WTC11 (cell line): ENCODE data around the gene CTDNEP1. TPM values are rescaled to one million over a fixed set of nuclear protein-coding genes. Genes with fewer than 3 reads are reported as not detected.

Experiments used
- ATAC-seq: fragments of 200-7000 bp; cut with Tn5 transposase; 2 replicates; pipeline ENCODE4 v1.10.0; 2021; ENCODE audit warnings: mild to moderate bottlenecking, moderate library complexity
- CTCF ChIA-PET: fragments of 300-600 bp; sonication (Branson Sonifier 250); formaldehyde crosslinking; loops from one replicate; lab custom pipeline; 2021; ENCODE audit warnings: antibody characterized with exemption; lab: Charles Lee
- POLR2A ChIA-PET: fragments of 350-600 bp; sonication (Branson Sonifier 250); formaldehyde crosslinking; loops from one replicate; lab custom pipeline; 2021; ENCODE audit warnings: antibody characterized with exemption; lab: Charles Lee
- DNase-seq: peaks from one replicate; pipeline ENCODE4 v3.0.0; 2021; ENCODE audit warnings: low spot score
- H3K27ac Mint-ChIP-seq: 2 replicates; pipeline ENCODE4 v1.8.0; 2021; ENCODE audit warnings: mixed read lengths
- H3K27me3 Mint-ChIP-seq: 2 replicates; pipeline ENCODE4 v1.8.0; 2021; ENCODE audit warnings: low read depth, mild to moderate bottlenecking, moderate library complexity, mixed read lengths
- H3K36me3 Mint-ChIP-seq: 2 replicates; pipeline ENCODE4 v1.8.0; 2021; ENCODE audit warnings: mixed read lengths
- H3K4me1 Mint-ChIP-seq: 2 replicates; pipeline ENCODE4 v1.8.0; 2022; ENCODE audit warnings: mixed read lengths
- H3K4me3 Mint-ChIP-seq: 2 replicates; pipeline ENCODE4 v1.8.0; 2021; ENCODE audit warnings: mild to moderate bottlenecking, moderate library complexity, mixed read lengths
- H3K9me3 Mint-ChIP-seq: 2 replicates; pipeline ENCODE4 v1.8.0; 2021; ENCODE audit warnings: mixed read lengths
- CBFB ChIP-seq: sonication (generic); formaldehyde crosslinking; IDR thresholded peaks from 2 replicates; pipeline ENCODE4 v1.8.1; 2022; ENCODE audit warnings: mild to moderate bottlenecking, low read depth, missing genetic modification reagents
- CREM ChIP-seq: sonication (generic); formaldehyde crosslinking; IDR thresholded peaks from 2 replicates; pipeline ENCODE4 v1.8.1; 2022; ENCODE audit warnings: mild to moderate bottlenecking, missing genetic modification reagents, moderate library complexity
- ESRRA ChIP-seq: sonication (generic); formaldehyde crosslinking; IDR thresholded peaks from 2 replicates; pipeline ENCODE4 v1.8.1; 2022; ENCODE audit warnings: mild to moderate bottlenecking, missing genetic modification reagents, borderline replicate concordance
- GRHL2 ChIP-seq: fragments of 250-450 bp; sonication (Bioruptor Pico); IDR thresholded peaks from 2 replicates; pipeline ENCODE4 v1.8.0; 2022; ENCODE audit warnings: mild to moderate bottlenecking, moderate library complexity; ENCODE audit not compliant: insufficient replicate concordance, severe bottlenecking
- JUN ChIP-seq: sonication (generic); formaldehyde crosslinking; IDR thresholded peaks from 2 replicates; pipeline ENCODE4 v1.8.0; 2023; ENCODE audit warnings: mild to moderate bottlenecking, missing genetic modification reagents
- KAT7 ChIP-seq: sonication (generic); formaldehyde crosslinking; IDR thresholded peaks from 2 replicates; pipeline ENCODE4 v1.8.1; 2023; ENCODE audit warnings: missing genetic modification reagents, mild to moderate bottlenecking, borderline replicate concordance
- RELA ChIP-seq: sonication (generic); formaldehyde crosslinking; IDR thresholded peaks from 2 replicates; pipeline ENCODE4 v1.8.1; 2022; ENCODE audit warnings: missing genetic modification reagents, mild to moderate bottlenecking, borderline replicate concordance
- SMAD4 ChIP-seq: sonication (generic); formaldehyde crosslinking; IDR thresholded peaks from 2 replicates; pipeline ENCODE4 v1.8.0; 2022; ENCODE audit warnings: mild to moderate bottlenecking, missing genetic modification reagents
- TEAD4 ChIP-seq: sonication (generic); formaldehyde crosslinking; IDR thresholded peaks from 2 replicates; pipeline ENCODE4 v1.8.0; 2022; ENCODE audit warnings: mild to moderate bottlenecking, missing genetic modification reagents
- ZNF232 ChIP-seq: sonication (generic); formaldehyde crosslinking; IDR thresholded peaks from 2 replicates; pipeline ENCODE4 v1.8.0; 2022; ENCODE audit warnings: mild to moderate bottlenecking, missing genetic modification reagents
- ZNF263 ChIP-seq: sonication (generic); formaldehyde crosslinking; IDR thresholded peaks from 2 replicates; pipeline ENCODE4 v1.8.1; 2022; ENCODE audit warnings: low read depth, mild to moderate bottlenecking, moderate library complexity, missing genetic modification reagents
- ZNF317 ChIP-seq: sonication (generic); formaldehyde crosslinking; IDR thresholded peaks from 2 replicates; pipeline ENCODE4 v1.8.1; 2023; ENCODE audit warnings: low read depth, mild to moderate bottlenecking, moderate library complexity, missing genetic modification reagents, borderline replicate concordance
- total RNA-seq: library from RNA; stranded (reverse); gene quantifications from 3 replicates; pipeline ENCODE4 v1.2.3, GENCODE V29; 2021
- TF ChIP-seq, protein P1 (sequence below): sonication (generic); formaldehyde crosslinking; IDR thresholded peaks from 2 replicates; pipeline ENCODE4 v1.8.0; 2022; ENCODE audit warnings: mild to moderate bottlenecking, missing genetic modification reagents
- TF ChIP-seq, protein P2 (sequence below): fragments of 250-450 bp; sonication (Bioruptor Pico); IDR thresholded peaks from 2 replicates; pipeline ENCODE4 v1.8.0; 2021; ENCODE audit warnings: mild to moderate bottlenecking
- TF ChIP-seq, protein P3 (sequence below): sonication (generic); formaldehyde crosslinking; conservative IDR thresholded peaks from 2 replicates; pipeline ENCODE4 v1.8.1; 2023; ENCODE audit warnings: mild to moderate bottlenecking, low read depth, missing genetic modification reagents, moderate library complexity
- TF ChIP-seq, protein P4 (sequence below): sonication (generic); formaldehyde crosslinking; IDR thresholded peaks from 2 replicates; pipeline ENCODE4 v1.8.0; 2022; ENCODE audit warnings: missing genetic modification reagents
- TF ChIP-seq, protein P5 (sequence below): sonication (generic); formaldehyde crosslinking; IDR thresholded peaks from 2 replicates; pipeline ENCODE4 v1.8.1; 2022; ENCODE audit warnings: mild to moderate bottlenecking, moderate library complexity, missing genetic modification reagents
- TF ChIP-seq, protein P6 (sequence below): sonication (generic); formaldehyde crosslinking; IDR thresholded peaks from 2 replicates; pipeline ENCODE4 v1.8.0; 2022; ENCODE audit warnings: mild to moderate bottlenecking, missing genetic modification reagents

Gene CTDNEP1
- total RNA-seq, 1 experiment from 2014 or later, result 127 TPM

DNA sequence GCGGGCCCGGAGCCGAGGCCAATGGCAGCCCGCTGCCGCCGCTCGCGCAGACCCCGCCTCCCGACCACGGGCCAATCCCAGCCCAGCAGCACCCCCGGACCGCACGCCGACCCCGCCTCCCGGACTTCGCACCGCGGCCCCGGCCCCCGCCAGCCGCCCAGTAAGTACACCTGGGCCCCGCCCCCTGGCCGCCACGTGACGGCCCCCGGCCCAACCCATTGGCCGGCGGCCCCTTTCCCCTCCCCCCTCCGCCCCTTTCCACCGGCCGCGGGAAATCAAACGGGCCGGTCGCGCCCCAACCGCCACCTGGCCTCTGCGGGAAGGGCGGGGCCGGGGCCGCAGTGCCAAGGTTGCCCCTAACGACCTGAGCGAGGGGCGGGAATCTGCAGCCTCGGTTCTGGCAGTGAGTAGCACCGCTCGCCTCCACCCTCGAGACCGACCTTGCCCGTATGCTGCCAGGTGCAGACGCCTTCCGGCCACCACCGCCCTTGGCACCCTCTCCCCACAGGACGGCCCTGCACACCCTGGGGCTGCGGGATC, 43.1 kb upstream of the CTDNEP1 start, which contains the start of gene YBX2 (continued):
- TF ChIP-seq, protein P1, sequence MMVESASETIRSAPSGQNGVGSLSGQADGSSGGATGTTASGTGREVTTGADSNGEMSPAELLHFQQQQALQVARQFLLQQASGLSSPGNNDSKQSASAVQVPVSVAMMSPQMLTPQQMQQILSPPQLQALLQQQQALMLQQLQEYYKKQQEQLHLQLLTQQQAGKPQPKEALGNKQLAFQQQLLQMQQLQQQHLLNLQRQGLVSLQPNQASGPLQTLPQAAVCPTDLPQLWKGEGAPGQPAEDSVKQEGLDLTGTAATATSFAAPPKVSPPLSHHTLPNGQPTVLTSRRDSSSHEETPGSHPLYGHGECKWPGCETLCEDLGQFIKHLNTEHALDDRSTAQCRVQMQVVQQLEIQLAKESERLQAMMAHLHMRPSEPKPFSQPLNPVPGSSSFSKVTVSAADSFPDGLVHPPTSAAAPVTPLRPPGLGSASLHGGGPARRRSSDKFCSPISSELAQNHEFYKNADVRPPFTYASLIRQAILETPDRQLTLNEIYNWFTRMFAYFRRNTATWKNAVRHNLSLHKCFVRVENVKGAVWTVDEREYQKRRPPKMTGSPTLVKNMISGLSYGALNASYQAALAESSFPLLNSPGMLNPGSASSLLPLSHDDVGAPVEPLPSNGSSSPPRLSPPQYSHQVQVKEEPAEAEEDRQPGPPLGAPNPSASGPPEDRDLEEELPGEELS (CRISPR knock-in tag), result no peak; the same call in 1 of the 2 replicates

DNA sequence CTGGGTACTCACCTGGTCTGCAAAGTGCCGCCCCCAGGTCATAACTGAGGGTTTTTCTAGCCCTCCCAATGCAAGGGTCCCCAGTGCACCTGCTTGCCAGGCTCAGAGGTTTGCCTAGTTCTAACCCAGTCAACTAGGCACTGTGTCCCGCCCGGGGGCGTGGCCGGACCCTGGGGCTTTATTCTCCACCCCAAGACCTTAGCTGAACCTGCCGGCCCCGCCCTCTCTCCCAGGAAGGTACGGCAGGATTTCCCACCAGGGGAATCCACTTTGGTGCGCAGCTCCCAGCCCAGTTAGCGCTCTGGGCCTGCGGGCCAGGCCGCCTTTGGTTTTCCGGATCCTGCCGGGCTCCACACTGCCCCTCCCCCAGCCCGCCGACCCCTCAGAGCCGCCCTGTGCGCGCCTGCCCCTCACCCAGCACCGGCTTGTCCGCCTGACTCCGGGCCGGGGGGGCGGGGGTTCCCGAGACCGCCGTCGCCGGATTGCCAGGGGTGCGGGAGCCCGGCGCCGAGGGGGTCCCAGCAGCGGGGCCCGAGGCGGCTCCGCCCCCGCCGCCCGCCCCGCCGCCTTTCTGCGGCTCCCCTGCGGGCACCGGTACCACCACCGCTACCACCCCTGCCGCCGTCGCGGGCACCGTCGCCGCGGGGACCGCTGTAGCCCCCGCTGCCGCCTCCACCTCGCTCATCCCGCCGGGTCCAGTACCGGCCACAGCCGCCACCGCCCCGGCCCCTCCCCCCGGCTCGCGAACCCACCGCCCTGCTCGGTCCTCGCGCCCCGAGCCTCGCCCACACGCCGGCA, 42.5 kb upstream of the CTDNEP1 start:
- no peaks in the 10 kb centered on the region for H3K36me3 Mint-ChIP-seq
- H3K4me1 Mint-ChIP-seq, result peaks cover 27% of the 10 kb centered on the region
- H3K27ac Mint-ChIP-seq, result peak overlapping the region; percentile 78; the same call in 1 of the 2 replicates
- no peaks in the 10 kb centered on the region for H3K9me3 Mint-ChIP-seq
- ChIA-PET POLR2A (interaction anchor here (0.7 to 1.0 kb wide), 3 partner anchors 12 to 51 kb away, joined by 3 to 4 read pairs (median 3); partner anchors contain the start of genes GABARAP and SLC2A4), CTCF (interaction anchor here (0.6 to 5.4 kb wide), 6 partner anchors 13 to 80 kb away, joined by 4 to 61 read pairs (median 4); partner anchors contain the start of genes GABARAP and SLC2A4)
- DNase-seq (peak; percentile 87), ATAC-seq (peak; percentile 27)
- H3K4me3 Mint-ChIP-seq, result peak overlapping the region; percentile 65
- TF ChIP-seq ZNF317 (CRISPR knock-in tag), result no peak
- TF ChIP-seq, protein P2, sequence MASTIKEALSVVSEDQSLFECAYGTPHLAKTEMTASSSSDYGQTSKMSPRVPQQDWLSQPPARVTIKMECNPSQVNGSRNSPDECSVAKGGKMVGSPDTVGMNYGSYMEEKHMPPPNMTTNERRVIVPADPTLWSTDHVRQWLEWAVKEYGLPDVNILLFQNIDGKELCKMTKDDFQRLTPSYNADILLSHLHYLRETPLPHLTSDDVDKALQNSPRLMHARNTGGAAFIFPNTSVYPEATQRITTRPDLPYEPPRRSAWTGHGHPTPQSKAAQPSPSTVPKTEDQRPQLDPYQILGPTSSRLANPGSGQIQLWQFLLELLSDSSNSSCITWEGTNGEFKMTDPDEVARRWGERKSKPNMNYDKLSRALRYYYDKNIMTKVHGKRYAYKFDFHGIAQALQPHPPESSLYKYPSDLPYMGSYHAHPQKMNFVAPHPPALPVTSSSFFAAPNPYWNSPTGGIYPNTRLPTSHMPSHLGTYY, result no peak
- no peak for TF ChIP-seq CREM (CRISPR knock-in tag)
- TF ChIP-seq, protein P3, sequence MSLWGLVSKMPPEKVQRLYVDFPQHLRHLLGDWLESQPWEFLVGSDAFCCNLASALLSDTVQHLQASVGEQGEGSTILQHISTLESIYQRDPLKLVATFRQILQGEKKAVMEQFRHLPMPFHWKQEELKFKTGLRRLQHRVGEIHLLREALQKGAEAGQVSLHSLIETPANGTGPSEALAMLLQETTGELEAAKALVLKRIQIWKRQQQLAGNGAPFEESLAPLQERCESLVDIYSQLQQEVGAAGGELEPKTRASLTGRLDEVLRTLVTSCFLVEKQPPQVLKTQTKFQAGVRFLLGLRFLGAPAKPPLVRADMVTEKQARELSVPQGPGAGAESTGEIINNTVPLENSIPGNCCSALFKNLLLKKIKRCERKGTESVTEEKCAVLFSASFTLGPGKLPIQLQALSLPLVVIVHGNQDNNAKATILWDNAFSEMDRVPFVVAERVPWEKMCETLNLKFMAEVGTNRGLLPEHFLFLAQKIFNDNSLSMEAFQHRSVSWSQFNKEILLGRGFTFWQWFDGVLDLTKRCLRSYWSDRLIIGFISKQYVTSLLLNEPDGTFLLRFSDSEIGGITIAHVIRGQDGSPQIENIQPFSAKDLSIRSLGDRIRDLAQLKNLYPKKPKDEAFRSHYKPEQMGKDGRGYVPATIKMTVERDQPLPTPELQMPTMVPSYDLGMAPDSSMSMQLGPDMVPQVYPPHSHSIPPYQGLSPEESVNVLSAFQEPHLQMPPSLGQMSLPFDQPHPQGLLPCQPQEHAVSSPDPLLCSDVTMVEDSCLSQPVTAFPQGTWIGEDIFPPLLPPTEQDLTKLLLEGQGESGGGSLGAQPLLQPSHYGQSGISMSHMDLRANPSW (CRISPR knock-in tag), result 0 out of 2 replicates have a peak, but pooled peaks have one; percentile 31
- TF ChIP-seq, protein P4, sequence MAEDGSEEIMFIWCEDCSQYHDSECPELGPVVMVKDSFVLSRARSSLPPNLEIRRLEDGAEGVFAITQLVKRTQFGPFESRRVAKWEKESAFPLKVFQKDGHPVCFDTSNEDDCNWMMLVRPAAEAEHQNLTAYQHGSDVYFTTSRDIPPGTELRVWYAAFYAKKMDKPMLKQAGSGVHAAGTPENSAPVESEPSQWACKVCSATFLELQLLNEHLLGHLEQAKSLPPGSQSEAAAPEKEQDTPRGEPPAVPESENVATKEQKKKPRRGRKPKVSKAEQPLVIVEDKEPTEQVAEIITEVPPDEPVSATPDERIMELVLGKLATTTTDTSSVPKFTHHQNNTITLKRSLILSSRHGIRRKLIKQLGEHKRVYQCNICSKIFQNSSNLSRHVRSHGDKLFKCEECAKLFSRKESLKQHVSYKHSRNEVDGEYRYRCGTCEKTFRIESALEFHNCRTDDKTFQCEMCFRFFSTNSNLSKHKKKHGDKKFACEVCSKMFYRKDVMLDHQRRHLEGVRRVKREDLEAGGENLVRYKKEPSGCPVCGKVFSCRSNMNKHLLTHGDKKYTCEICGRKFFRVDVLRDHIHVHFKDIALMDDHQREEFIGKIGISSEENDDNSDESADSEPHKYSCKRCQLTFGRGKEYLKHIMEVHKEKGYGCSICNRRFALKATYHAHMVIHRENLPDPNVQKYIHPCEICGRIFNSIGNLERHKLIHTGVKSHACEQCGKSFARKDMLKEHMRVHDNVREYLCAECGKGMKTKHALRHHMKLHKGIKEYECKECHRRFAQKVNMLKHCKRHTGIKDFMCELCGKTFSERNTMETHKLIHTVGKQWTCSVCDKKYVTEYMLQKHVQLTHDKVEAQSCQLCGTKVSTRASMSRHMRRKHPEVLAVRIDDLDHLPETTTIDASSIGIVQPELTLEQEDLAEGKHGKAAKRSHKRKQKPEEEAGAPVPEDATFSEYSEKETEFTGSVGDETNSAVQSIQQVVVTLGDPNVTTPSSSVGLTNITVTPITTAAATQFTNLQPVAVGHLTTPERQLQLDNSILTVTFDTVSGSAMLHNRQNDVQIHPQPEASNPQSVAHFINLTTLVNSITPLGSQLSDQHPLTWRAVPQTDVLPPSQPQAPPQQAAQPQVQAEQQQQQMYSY (CRISPR knock-in tag), result no peak
- TF ChIP-seq ZNF232 (CRISPR knock-in tag), result no peak
- TF ChIP-seq SMAD4 (CRISPR knock-in tag), result no peak
- TF ChIP-seq ZNF263, result 0 out of 2 replicates have a peak, but pooled peaks have one; percentile 7
- peak; percentile 50; the same call in 1 of the 2 replicates for TF ChIP-seq RELA (CRISPR knock-in tag)
- TF ChIP-seq TEAD4 (CRISPR knock-in tag), result no peak
- TF ChIP-seq JUN (CRISPR knock-in tag), result peak; percentile 29; the same call in 1 of the 2 replicates
- TF ChIP-seq, protein P1 (CRISPR knock-in tag), result peak; percentile 44; the same call in 1 of the 2 replicates
- TF ChIP-seq ESRRA (CRISPR knock-in tag), result peak; percentile 75; the same call in 1 of the 2 replicates
- TF ChIP-seq, protein P5, sequence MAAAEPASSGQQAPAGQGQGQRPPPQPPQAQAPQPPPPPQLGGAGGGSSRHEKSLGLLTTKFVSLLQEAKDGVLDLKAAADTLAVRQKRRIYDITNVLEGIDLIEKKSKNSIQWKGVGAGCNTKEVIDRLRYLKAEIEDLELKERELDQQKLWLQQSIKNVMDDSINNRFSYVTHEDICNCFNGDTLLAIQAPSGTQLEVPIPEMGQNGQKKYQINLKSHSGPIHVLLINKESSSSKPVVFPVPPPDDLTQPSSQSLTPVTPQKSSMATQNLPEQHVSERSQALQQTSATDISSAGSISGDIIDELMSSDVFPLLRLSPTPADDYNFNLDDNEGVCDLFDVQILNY (CRISPR knock-in tag), result 0 out of 2 replicates have a peak, but pooled peaks have one; percentile 20
- 0 out of 2 replicates have a peak, but pooled peaks have one; percentile 47 for TF ChIP-seq KAT7 (CRISPR knock-in tag)
- TF ChIP-seq CBFB, result peak; percentile 50; the same call in 1 of the 2 replicates
- TF ChIP-seq, protein P6, sequence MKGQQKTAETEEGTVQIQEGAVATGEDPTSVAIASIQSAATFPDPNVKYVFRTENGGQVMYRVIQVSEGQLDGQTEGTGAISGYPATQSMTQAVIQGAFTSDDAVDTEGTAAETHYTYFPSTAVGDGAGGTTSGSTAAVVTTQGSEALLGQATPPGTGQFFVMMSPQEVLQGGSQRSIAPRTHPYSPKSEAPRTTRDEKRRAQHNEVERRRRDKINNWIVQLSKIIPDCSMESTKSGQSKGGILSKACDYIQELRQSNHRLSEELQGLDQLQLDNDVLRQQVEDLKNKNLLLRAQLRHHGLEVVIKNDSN (CRISPR knock-in tag), result no peak
- TF ChIP-seq GRHL2 (CRISPR knock-in tag), result no peak
- H3K27me3 Mint-ChIP-seq, result peaks cover 65% of the 10 kb centered on the region
